GM18873 (cell line): ENCODE results near the gene PPM1A.
"Not testable (repeated sequence)": the region's sequence is repeated elsewhere in the genome, so short reads cannot be mapped to it uniquely, and the experiment has no call there.

Experiments
- ATAC-seq: cut with Tn5 transposase; IDR thresholded peaks from one replicate; pipeline ENCODE4 v1.9.1; 2021; ENCODE audit warnings: mild to moderate bottlenecking, moderate library complexity, moderate number of reproducible peaks; ENCODE audit not compliant: unreplicated experiment, low FRiP score

The PPM1A gene

GRCh38 chr14:60315196-60315990 is 66.4 kb downstream of the PPM1A start:
- ATAC-seq = no peak

GRCh38 chr14:60317609-60318008 is 68.6 kb downstream of the PPM1A start:
- no peak for ATAC-seq

- ATAC-seq = not testable (repeated sequence)
Observed at GRCh38 chr14:60320860-60321259, 71.8 kb downstream of the PPM1A start.

- ATAC-seq = no peak
Observed at GRCh38 chr14:60323199-60323896, 74.3 kb downstream of the PPM1A start.

DNA sequence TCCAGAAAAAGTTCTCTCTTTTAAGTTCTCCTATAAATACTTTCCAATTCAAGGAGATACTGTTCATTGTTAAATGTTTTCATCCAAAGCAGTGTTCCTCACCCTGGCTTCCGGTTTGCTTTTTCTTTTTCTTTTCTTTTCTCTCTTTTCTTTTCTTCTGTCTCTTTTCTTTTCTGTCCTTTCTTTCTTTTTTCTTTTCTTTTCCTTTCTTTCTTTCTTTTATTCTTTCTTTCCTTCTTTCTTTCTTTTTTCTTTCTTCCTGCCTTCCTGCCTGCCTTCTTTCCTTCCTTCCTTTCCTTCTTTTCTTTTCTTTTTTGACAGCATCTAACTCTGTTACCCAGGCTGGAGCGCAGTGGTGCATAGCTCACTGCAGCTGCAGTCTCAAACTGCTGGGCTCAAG is 75.8 kb downstream of the PPM1A start:
- no peak for ATAC-seq

DNA sequence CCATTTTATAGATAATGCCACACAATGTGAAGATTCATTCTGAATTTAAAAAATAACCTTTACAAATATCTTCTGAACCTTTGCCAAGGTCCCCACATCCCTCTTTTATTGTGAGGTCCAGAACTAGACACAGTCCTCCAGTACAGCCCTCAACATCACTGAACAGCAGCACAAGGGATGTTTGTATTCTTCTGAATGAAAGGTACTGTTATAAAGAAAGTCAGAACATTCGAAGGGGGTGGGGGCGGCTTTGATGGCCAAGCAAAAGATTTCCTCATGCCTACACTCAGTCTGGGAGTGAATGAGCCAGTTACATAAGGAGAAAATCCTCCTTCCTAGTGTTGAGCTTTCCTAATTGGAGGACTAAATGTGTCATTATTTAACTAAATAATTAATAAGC is 77.3 kb downstream of the PPM1A start:
- ATAC-seq = no peak

- peak; percentile 64 for ATAC-seq
Observed at GRCh38 chr14:60327447-60328331, 78.7 kb downstream of the PPM1A start.

DNA sequence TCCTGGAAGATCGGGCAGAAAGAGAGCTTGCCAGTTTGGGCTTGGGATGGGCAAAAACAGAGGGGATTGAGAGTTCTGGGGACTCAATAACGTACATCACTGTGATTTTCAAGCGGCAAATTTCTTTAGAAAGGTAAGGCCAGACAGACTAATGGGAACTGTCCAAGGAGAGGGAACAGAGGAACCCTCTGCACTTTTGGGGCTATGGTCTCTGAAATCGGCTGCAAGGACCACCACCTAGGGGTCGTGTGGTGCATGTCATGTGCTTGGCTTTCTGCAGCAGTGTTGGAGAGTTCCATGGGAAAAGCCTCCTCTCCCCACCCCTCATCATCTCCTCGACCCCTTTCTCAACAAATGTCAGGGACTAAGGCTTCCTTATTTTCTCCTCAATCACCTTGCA is 79.6 kb downstream of the PPM1A start:
- no peak for ATAC-seq

- no peak for ATAC-seq
Observed at GRCh38 chr14:60329274-60329673, 80.3 kb downstream of the PPM1A start.

DNA sequence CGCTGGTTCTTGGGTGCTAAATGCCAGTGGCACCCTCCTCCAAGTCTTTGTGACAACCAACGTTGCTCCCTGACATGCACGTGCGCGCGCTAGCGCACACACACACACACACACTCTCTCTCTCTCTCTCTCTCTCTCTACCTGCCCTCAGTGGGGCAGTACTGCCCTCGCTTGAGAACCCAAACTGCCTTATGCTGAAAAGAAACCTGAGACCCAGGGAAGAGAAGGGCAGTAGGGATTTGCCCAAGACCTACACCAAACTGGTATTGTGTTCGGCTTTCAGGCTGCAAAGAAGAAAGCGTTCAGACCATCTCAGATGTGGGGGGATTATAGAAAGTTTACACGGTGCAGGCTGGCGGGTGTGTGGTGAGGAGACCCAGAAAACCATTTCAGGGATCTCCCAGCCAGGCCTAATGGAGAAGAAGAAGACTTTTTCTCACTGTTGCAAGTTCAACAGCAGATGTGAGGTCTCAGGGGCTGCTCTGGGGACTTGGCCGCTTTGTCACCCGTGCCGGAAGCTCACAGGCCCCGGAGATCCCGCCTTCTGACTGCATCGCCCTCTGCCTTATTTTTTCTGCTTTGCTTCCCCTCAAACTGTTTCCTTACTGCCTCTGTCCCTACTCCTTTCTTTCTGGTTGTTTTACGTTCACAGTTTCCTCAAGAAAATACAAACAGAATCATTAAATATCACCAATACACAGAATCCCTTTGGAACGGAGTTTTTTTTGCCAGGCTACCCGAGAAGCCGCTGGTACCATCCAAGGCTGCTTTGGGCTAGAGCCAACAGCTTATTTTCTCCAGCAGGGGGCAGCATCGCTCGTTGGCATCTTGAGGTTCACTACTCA is 82.4 kb downstream of the PPM1A start:
- ATAC-seq = peak; percentile 61

DNA sequence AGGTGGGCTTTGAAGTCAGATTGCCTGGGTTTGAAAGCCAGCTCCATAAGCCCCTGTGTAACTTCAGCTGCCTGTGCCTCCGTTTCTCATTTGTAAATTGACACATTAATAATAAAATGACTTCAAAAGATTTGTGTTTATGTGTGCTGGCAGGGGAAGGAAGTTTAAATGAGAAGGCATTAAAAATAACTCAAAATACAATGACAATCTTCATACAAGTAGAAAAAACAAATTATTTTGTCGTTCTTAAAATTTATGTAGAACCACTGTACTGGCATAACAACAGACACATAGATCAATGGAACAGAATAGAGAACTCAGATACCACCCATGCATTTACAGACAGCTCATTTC is 83.0 kb downstream of the PPM1A start:
- no peak for ATAC-seq

GRCh38 chr14:60332869-60333268 is 83.8 kb downstream of the PPM1A start:
- no peak for ATAC-seq

DNA sequence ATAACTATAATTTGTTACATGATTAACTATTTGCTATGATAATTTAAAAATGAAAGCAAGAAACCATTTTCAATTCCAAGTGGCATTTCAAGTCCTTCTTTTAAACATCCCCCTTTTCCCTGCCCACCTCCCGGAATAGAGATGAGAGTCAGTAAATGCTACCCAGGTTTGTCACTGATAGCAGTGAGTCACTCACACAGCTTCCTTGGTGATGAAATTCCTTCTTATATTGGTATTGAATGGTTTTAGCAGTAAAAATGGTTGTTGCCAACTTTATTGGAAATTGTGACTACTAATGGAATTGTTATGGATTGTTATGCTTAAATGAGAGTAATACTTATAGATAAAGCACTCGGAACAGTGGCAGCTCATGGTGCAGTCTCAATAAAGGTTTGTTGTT is 90.5 kb downstream of the PPM1A start:
- ATAC-seq = no peak

- ATAC-seq = no peak
Observed at GRCh38 chr14:60343571-60344071, 94.6 kb downstream of the PPM1A start.

- no peak for ATAC-seq
Observed at GRCh38 chr14:60344751-60345150, 95.7 kb downstream of the PPM1A start.

GRCh38 chr14:60346706-60347105 is 97.7 kb downstream of the PPM1A start:
- no peak for ATAC-seq

DNA sequence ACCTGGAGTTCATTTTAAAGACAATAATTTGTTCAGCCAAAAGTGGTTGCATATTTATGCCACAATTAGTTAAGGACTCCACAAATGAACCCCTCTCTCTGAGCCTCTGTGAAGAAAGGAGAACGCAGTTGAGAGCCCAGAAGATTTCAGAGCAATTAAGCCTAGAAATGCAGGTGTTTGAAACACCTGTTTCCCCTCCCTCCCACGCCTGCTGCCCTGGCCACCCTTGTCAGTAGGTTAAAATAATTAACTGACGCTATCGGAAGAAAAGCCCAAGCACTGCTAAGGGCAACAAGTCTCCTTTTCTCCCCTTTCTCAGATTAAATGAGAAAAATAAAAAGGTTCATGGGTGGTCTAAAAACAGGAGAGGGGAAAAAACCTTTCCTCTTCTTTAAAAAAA is 99.2 kb downstream of the PPM1A start:
- ATAC-seq = no peak
